GM21447 (cell line): ENCODE measurements around the gene TMIGD1.
A peak's percentile ranks its signal among the peaks of the same experiment; 100 is the strongest.

Experiments used
- ATAC-seq: cut with Tn5 transposase; IDR thresholded peaks from one replicate; pipeline ENCODE4 v1.9.1; 2021; ENCODE audit not compliant: unreplicated experiment

Gene TMIGD1

GRCh38 chr17:30292286-30292858 is 41.5 kb downstream of the TMIGD1 start:
- ATAC-seq, result peak; percentile 14

GRCh38 chr17:30291543-30292285 is 42.1 kb downstream of the TMIGD1 start, which contains the start of gene BLMH:
BLMH (minus strand) TSS chr17:30291944; CDS start chr17:30291819, 125 bp downstream.
- peak; percentile 58 for ATAC-seq

DNA sequence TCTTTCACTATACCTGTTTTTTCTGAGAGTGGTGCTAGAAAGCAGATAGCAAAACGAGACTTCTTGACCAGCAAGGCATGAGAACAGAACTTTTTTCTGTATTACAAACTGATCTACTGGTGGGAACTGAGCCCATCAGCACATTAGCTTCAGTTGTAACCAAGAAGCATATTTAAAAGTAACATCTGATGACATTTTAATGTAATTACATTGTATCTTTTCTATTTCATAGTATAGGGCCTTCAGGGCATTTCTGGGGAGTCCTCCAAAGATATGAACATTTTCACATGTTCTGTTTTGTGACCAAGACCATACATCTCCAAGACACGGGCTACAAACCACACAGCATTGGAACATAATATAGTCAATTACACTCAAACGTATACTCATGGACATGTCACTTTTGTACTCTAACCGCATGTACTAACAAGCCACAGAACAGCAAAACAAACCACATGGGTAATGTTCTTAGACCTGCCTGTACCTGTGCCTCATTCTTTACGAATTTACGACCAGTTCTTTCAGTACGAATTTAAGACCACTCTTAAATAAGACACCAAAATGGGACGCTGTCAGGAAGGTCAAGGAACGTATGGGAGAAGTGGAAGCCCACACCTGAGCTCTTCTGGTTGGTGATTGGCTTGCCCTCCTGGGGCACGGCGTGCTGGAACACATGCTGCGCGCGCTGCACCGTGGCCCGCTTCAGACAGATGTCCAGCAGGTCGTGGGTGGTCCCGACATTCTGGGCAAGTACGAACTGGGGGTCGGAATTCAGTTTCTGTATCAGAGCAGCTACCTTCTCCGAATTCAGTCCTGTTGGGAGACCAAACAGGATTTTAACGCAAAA is 42.9 kb downstream of the TMIGD1 start:
- peak; percentile 55 for ATAC-seq

DNA sequence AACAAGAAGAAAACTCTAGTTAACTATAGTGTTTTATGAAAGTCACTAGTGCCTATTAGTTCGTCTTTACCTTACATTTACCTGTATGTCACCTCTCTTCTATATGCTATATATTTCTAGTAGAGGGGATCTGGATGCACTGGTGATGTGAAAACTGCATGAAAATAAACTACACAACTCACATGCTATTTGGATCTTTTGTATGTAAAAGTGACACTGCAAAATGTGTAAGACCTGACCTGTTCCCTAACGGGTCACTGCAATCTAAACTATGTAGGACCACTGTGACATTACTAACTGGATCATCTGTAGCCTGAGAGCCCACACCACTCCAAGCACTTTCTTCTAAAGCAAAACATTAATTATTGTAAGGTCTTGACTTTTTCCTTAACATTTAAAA is 43.8 kb downstream of the TMIGD1 start:
- ATAC-seq, result no peak

DNA sequence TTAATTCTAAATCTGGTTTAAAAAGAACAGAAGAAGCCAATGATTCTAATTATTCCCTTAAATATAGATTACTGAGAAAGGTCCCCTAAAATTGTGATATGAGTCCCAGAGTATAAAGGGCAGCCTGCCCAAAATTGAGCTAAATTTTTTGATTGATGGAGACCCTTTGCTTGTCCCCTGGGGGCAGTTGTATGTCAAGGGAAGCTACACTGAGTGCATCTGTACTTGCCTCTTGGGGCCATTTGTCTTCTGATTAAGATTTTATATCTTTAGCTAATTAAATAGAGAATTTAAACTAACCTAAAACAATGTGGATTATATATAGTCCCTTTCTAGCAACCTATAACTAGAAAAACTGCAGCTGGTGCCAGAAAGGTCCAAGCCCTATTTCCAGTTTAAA is 54.7 kb downstream of the TMIGD1 start:
- no peak for ATAC-seq

DNA sequence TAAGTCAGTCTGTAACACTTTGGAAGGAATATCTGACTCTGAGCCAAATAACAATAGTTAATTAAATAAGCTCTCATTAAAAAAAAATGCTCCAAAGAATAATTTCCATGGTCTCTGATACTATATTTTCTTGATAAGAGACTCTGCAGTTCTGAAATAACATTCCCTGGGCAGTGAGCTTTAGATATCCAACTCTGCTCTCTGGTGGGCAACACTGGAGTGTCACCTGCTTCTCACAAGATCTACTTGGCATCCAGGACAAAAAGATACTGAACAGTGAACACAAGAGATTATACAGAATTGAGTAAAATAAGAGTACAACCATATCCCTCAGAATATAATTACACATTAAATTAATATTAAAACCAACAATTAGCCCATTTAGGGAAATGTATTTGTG is 55.8 kb downstream of the TMIGD1 start:
- ATAC-seq, result no peak

GRCh38 chr17:30275911-30276310 is 57.9 kb downstream of the TMIGD1 start:
- ATAC-seq, result no peak

GRCh38 chr17:30274887-30275286 is 59.0 kb downstream of the TMIGD1 start:
- ATAC-seq, result no peak

- no peak for ATAC-seq
Measured at GRCh38 chr17:30273373-30273772, 60.5 kb downstream of the TMIGD1 start.

DNA sequence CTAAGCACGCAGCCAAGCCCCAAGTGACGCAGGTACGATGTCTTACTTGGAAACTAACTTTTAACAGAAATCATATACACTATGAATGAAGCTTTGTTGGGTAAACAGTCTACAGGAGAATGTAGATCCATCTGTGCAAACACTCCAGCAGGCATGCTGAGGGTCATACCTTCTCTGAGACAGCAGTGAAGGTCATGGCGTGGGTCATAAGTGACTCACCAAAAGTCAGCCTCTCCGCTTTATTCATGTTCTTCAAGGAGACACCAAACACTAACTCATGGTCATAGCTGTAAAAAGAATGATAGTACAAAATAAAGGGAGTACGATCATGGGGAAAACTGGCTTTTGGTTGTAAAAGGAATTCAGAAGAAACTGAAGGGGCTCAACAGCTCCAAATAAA is 62.8 kb downstream of the TMIGD1 start:
- ATAC-seq, result no peak

- ATAC-seq, result no peak
Measured at GRCh38 chr17:30267625-30268024, 66.2 kb downstream of the TMIGD1 start.
